GM10266 (cell line): ENCODE data around the gene FLT1.

Experiments
- DNase-seq: peaks from one replicate; pipeline ENCODE4 v3.0.0; 2012; ENCODE audit errors: extremely low spot score
- CTCF ChIP-seq: IDR thresholded peaks from 2 replicates; pipeline ENCODE4 v1.5.1; 2012; ENCODE audit warnings: mild to moderate bottlenecking, low read depth; ENCODE audit not compliant: control insufficient read depth, insufficient read depth; ENCODE audit errors: missing control alignments

FLT1 gene

DNA sequence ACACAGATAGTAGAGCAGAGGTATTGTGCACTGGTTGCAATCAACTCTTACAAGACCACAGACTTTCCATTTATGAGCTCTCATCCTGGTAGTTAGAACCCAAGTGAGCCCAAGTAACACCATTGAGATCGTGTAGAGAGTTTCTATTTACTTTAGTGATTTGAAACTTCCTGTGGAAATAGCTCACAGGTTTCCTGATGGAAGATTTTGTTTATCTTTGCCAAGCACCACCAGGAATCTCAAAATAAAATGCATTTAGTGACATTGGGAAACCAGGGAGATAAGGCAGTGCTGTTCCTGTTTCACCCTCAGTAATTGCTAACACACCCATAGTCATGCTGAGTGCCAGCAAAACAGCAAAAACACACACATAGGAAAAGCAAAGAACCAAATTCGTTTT, 102.5 kb downstream of the FLT1 start:
- no peak for DNase-seq
- no peak for TF ChIP-seq CTCF

DNA sequence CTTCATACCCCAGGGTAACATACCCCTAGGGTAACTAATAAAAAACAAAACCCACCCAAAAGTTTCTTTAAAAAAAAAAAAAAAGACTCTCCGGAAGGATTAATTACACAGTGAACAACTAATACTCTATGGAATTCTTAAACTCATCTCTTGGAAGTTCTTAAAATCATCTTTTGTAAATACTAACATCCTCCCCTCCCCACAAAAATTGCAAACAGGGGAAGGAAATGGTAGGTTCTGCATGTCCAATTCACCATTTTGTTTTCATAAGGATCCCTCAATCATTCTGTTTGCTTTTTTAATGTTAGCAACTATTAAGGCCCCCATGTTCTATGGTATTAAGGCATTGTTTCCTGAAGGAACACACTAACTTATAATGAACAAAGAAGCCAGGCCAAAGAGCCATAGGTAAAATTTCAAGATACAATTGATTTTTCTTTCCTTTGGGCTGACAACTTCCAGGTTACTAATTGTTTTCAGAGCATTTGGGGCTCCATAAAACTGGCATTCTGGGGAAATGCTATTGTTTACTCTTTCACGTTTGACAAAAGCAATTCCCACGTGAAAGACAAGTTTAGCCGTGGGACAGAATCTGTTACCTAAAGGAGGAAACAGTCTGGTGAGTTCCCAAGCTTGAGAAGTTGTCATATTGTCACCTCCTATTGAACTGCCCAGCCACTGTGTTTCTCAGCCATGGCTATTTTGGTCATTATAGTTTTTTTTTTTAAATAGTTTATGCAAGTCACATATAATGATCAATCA, 107.0 kb downstream of the FLT1 start:
- TF ChIP-seq CTCF = no peak
- no peak for DNase-seq

GRCh38 chr13:28385362-28385761, 109.6 kb downstream of the FLT1 start:
- TF ChIP-seq CTCF = no peak
- no peak for DNase-seq

- no peak for DNase-seq
- TF ChIP-seq CTCF = no peak
These were observed 110.1 kb downstream of the FLT1 start for GRCh38 chr13:28384789-28385188.

DNA sequence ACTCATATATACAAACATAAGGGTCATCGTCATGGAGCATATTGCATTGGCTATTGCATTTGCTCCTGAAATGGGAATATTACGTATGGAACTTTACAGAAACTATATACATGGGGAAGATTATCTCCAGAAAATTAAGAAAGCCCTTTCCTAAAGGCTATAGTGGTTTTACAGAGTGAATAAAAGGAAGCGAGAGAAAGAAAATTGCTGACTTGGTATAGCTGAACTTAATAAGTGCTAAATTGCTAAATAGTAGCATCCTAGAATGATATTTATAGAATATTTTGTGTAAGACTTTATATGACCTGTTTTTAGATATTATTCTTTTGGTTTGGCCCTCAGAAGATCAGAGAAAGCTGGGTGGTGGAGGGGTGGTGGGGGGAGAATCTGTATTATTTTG, 114.6 kb downstream of the FLT1 start:
- no peak for TF ChIP-seq CTCF
- no peak for DNase-seq

DNA sequence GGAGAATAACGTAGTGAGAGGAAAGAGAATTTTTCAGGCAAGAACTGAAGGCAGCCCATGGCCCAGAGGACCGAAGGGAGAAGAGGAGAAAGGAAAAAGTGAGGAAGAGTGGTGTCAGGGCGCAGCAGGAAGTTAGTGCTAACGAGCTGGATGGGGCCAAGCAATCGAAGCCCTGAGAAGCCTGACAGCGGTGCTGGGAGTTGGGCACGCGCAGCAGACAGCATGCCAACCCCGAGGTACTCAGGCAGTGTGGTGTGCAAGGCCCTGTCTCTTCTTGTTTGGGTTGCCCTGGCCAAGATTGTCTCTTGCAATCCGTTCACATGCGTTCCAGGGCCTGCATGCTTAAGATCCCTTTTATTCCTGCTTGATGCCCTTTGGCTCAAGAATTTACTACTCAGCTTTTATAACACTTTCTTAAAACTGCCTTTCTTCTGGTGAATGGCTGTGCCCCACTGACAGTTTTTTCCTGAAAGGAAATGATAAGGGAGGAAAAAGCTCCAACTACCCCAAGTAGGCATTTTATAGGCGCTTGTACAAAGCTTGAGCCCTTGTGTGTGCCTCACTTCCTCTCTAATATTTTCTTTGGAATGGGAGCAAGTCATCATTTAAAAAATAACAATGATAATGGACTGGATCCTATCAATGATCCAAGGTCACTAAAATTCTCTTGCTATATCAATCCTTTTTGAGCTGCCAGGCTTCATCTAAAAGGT, 115.4 kb downstream of the FLT1 start:
- DNase-seq = no peak
- TF ChIP-seq CTCF = no peak

DNA sequence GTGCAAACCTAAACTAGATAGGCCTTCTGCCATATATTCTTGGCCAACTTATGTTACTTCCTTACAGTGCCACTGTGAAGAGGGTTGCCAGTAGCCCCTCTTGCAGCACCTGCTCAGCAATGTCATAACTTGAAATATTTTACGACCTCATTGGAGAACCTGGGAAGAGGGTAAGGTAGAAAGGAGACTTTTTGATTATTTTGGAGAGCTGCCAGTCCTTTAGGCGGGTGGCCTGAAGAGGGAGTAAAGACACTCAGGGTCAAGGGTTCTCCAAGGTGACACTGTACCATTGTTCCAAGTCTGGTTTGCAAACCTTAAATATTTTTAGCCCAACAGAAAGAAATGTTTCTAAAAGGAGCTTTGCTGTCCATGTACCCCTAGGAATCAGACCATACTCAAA, 118.3 kb downstream of the FLT1 start:
- no peak for DNase-seq
- TF ChIP-seq CTCF = peak; percentile 10
